ENCODE data around the gene SPATA2. TPM values are rescaled to one million over a fixed set of nuclear protein-coding genes. Genes with fewer than 3 reads are reported as not detected.

The SPATA2 gene
- total and polyA plus RNA-seq, 2 of the 13 experiments (the other 11 are each of a cell fraction or from before 2014, with no cell fraction given) = 3.2 to 8.7 TPM

DNA sequence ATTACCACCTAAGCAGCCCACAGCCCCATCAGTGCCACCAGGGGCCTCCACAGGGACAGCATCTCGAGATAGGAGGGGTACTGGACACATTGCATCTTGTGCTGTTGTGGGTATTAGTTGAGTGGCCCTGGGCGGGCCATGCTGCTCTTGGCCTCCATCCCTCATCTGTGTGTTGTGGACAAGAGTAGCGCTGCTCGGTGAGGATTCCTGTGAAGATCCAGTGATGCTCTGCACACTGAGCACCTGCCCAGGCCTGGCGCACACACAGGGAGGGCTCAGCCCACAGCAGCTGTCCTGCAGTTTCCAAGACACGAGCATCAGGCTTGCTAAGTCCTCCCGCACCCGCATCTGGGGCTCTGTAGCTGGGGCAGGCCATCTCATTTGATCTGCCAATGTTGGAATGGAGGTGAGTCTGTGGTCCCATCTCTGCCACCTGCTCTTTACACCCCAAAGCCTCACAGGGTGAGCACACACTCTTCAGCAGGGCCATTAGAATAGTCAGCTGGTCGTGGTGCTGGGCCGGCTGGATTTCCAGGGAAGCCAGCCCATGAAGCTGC lies 32.0 kb downstream of the SPATA2 start (continued):
- TF ChIP-seq REL (CRISPR knock-in tag; conservative IDR thresholded peaks at IDR 0.05) = no peak
- TF ChIP-seq RBFOX2 (IDR thresholded peaks at IDR 0.05; ENCODE audit: low read depth, low read length) = no peak

DNA sequence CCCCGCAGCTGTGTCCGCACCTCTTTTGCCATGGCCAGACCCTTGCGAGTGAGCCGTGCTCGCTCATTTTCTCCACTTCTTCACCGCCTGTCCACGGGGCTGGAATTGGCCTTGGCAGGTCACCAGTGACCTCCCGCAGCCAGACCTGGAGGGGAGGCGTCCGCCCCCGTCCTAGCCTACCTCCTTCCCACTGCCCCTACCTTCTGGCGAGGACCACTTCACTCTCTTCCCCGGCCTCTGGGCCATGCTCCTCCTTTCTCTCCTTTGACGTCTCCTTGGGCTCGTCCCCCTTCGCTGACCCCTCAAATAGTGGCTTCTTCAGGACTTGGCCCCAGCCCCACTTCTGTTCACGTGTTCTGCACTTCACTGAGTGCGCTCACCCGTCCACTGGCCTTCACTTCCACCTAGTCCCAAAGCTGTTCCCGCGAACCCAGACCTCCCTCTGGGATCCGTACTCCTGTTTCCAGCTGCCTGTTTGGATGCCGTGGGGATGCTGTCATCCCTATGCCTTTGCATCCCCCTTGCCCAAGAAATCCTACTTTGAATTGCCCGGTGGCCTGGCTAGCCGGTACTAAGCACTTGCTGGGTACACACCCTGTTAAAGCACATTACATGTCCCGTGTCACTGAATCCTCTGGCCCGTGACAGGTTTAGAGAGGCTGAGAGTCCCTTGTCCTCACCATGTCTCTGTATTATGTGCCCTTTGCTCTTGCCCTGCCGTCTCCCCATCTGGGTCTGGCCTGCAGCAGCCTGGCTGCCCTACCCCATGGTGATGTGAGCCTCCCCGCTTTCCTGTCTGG lies 33.0 kb downstream of the SPATA2 start:
- intact Hi-C loops (cut with micrococcal nuclease; ENCODE audit: unreplicated experiment) (no loop called here), in situ Hi-C loops (cut with HindIII; ENCODE audit: extremely low pct_ligation_motif_present, low pct_unique_long_range_greater_than_20kb) (loop anchor here (25.0 kb wide), 1 partner anchor 545 kb away; no protein-coding TSS in a partner anchor)
- Histone ChIP-seq H3K4me2 (ENCODE audit: low read depth, low read length) (no peak overlapping the region), H3K4me1 (ENCODE audit: insufficient read depth, low read length) (peaks cover 12% of the 10 kb centered on the region), H3K4me3 (replicated peaks in 1 of 3; ENCODE audit: insufficient read depth in 1 of 3, low read depth in 2 of 3, low read length in 3 of 3) (no peak overlapping the region), H3K27ac (ENCODE audit: extremely low read length, insufficient read depth, low read length) (no peak overlapping the region), H3K36me3 (replicated peaks in 1 of 2; ENCODE audit: control insufficient read depth in 1 of 2, insufficient read depth in 2 of 2, low read length in 2 of 2) (peaks cover 16 to 37% of the 10 kb centered on the region in 2 experiments), H3K79me2 (ENCODE audit: insufficient read depth, low read length) (no peaks in the 10 kb centered on the region), H3K9ac (ENCODE audit: insufficient read depth, low read depth, low read length) (no peak overlapping the region), H3K27me3 (ENCODE audit: control insufficient read depth in 1 of 2, insufficient read depth in 2 of 2, low read length in 2 of 2) (no peaks in the 10 kb centered on the region), H3K9me3 (ENCODE audit: low read length) (no peaks in the 10 kb centered on the region), H4K20me1 (ENCODE audit: insufficient read depth, low read length) (no peaks in the 10 kb centered on the region), H2AFZ (ENCODE audit: low read length) (no peak overlapping the region)
- WGBS (ENCODE audit: low lambda C conversion rate) = 97% methylated on average over 28 of the region's 29 CpGs
- DNase-seq (ENCODE audit: low spot score) (no peak), FAIRE-seq (no peak), ATAC-seq (no peak)
- TF ChIP-seq, protein P1, sequence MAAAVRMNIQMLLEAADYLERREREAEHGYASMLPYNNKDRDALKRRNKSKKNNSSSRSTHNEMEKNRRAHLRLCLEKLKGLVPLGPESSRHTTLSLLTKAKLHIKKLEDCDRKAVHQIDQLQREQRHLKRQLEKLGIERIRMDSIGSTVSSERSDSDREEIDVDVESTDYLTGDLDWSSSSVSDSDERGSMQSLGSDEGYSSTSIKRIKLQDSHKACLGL (CRISPR knock-in tag; IDR thresholded peaks at IDR 0.05) = 0 out of 2 replicates have a peak, but pooled peaks have one; percentile 27
- TF ChIP-seq ZNF776 (CRISPR knock-in tag; IDR thresholded peaks at IDR 0.05) (no peak), ASH2L (IDR thresholded peaks at IDR 0.05; ENCODE audit: insufficient read length, low read depth, low read length) (no peak)
- no TSS peak for BruUV-seq (replicated peaks)
- CTCF ChIA-PET (ENCODE audit: low intra/inter-chr PET ratio, low total read pairs) = no interaction called here
- POLR2A ChIA-PET = no interaction called here

All from HepG2 (cell line).